Neutrophil (primary cell): ENCODE data around the gene TRAPPC12.

Experiments used
- H3K27ac ChIP-seq: fragments of 200-600 bp; sonication (generic); 2 replicates; pipeline ENCODE4 v1.5.1; 2016; ENCODE audit warnings: mild to moderate bottlenecking, moderate library complexity
- H3K27me3 ChIP-seq: fragments of 200-600 bp; sonication (generic); 2 replicates; pipeline ENCODE4 v1.6.0; 2016; ENCODE audit warnings: mild to moderate bottlenecking
- H3K36me3 ChIP-seq: fragments of 200-600 bp; sonication (generic); 2 replicates; pipeline ENCODE4 v1.5.1; 2017
- H3K4me1 ChIP-seq, 2 experiments: fragments of 200-600 bp in 1 of 2; sonication (generic) in 1 of 2; 1 replicate in 1 of 2; 2 replicates in 1 of 2; pipeline versions ENCODE4 v1.5.1 to v1.6.1; 2013 to 2016; ENCODE audit warnings: low read depth in 1 of 2, low read length in 1 of 2, mild to moderate bottlenecking in 1 of 2, moderate library complexity in 1 of 2; ENCODE audit not compliant: control insufficient read depth in 1 of 2, insufficient read depth in 1 of 2
- H3K4me3 ChIP-seq, 2 experiments: fragments of 200-600 bp in 1 of 2; sonication (generic) in 1 of 2; 1 replicate in 1 of 2; 2 replicates in 1 of 2; pipeline ENCODE4 v1.5.1; 2013 to 2016; ENCODE audit warnings: low read depth in 1 of 2, low read length in 1 of 2, mild to moderate bottlenecking in 1 of 2, moderate library complexity in 1 of 2
- H3K9me3 ChIP-seq: fragments of 200-600 bp; sonication (generic); 2 replicates; pipeline ENCODE4 v1.5.1; 2016
- CTCF ChIP-seq: fragments of 200-600 bp; sonication (generic); IDR thresholded peaks from 2 replicates; pipeline ENCODE4 v1.5.1; 2016; ENCODE audit warnings: antibody characterized with exemption

The TRAPPC12 gene

GRCh38 chr2:3379647-3380534 lies at the start of gene TRAPPC12:
TRAPPC12 (plus strand) TSS chr2:3379694; CDS start chr2:3387624, 7,930 bp downstream.
- Histone ChIP-seq H3K27me3 (no peaks in the 10 kb centered on the region), H3K27ac (peak within 1 kb of the TSS; percentile 92), H3K36me3 (peaks cover 10% of the 10 kb centered on the region), H3K4me1 (peaks cover 36 to 41% of the 10 kb centered on the region in 2 experiments), H3K9me3 (no peaks in the 10 kb centered on the region), H3K4me3 (peak within 1 kb of the TSS; percentile 88 to 92)
- TF ChIP-seq CTCF = no peak

- Histone ChIP-seq H3K4me3 (no peak overlapping the region), H3K9me3 (no peaks in the 10 kb centered on the region), H3K27me3 (no peaks in the 10 kb centered on the region), H3K27ac (no peak overlapping the region), H3K36me3 (peaks cover 32% of the 10 kb centered on the region), H3K4me1 (no peaks in the 10 kb centered on the region)
- TF ChIP-seq CTCF = no peak
These were observed 47.4 kb upstream of the TRAPPC12 start for GRCh38 chr2:3332133-3332532.

- Histone ChIP-seq H3K4me3 (no peak overlapping the region), H3K4me1 (no peaks in the 10 kb centered on the region), H3K9me3 (no peaks in the 10 kb centered on the region), H3K36me3 (peaks cover 32% of the 10 kb centered on the region), H3K27me3 (no peaks in the 10 kb centered on the region), H3K27ac (no peak overlapping the region)
- no peak for TF ChIP-seq CTCF
These were observed 44.8 kb upstream of the TRAPPC12 start for GRCh38 chr2:3334392-3335345.

- Histone ChIP-seq H3K27me3 (no peaks in the 10 kb centered on the region), H3K36me3 (peaks cover 30% of the 10 kb centered on the region)
- no peak for TF ChIP-seq CTCF
These were observed 42.6 kb upstream of the TRAPPC12 start for GRCh38 chr2:3336844-3337243.

GRCh38 chr2:3338340-3338739 lies 41.2 kb upstream of the TRAPPC12 start:
- H3K27ac ChIP-seq = no peak overlapping the region
- peaks cover 22% of the 10 kb centered on the region for H3K36me3 ChIP-seq
- H3K27me3 ChIP-seq = no peaks in the 10 kb centered on the region
- H3K9me3 ChIP-seq = no peaks in the 10 kb centered on the region
- no peak for TF ChIP-seq CTCF
- no peak overlapping the region for H3K4me3 ChIP-seq
- H3K4me1 ChIP-seq = no peaks in the 10 kb centered on the region

More at GRCh38 chr2:3336844-3337243, 42.6 kb upstream of the TRAPPC12 start:
- Histone ChIP-seq H3K9me3 (no peaks in the 10 kb centered on the region), H3K27ac (no peak overlapping the region), H3K4me3 (no peak overlapping the region), H3K4me1 (no peaks in the 10 kb centered on the region)
